ENCODE results near the gene HCFC2. TPM values are rescaled to one million over a fixed set of nuclear protein-coding genes. Genes with fewer than 3 reads are reported as not detected.

The HCFC2 gene
- total and polyA plus RNA-seq, 9 of the 15 experiments (the other 6 are each of a cell fraction or from before 2014, with no cell fraction given): 1.2 to 6.5 (median 3.8) TPM

DNA sequence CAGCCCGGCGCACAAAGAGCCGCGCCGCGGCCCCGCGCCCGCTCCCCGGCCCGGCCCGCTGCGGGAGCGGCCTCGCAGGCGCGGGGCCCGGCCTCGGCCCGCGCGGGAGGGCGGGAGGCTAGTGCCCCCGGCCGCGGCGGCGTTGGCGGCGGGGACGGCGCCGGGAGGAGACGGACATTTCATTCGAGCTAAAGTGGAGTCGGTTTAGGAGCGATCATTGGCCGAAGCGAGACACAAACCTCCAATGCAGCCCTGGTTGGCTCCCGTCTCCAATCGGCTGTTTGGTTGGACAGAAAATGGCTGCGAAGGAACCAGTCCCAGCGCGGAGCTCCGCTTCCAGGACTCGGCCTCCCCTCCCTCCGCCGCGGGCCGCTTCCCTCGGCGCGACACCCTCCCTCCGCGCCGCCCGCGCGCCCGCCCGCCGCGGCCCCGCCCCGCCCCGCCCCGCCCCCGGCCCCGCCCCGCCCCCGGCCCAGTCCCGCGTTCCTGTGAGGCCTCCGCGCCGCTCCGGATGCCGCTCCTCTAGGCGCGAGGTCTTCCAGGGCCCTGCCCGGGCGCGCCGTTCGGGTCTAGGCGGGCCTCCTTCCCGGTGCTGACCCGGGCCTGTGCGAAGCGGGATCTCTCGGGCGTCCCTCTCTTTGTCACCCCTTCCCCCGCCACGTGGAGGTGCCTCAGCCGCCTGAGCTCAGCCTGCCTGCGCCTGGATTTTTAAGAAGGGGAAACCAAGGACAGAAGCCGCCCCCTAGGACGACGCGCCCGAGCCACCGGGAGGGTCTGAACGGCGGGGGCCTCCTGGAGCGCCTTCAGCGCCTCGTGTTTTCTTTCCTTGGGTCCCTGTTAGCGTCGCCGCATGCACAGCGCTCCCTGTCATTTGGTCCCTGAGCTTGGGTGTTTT, 73.8 kb downstream of the HCFC2 start, which contains the start of gene NFYB (continued):
- TF ChIP-seq MAFG (tag; conservative IDR thresholded peaks at IDR 0.05) (no peak), NFE2L1 (tag; IDR thresholded peaks at IDR 0.05; ENCODE audit: borderline replicate concordance, low read depth) (no peak), SMARCA5 (IDR thresholded peaks at IDR 0.05) (no peak), MXD1 (CRISPR knock-in tag; IDR thresholded peaks at IDR 0.05; ENCODE audit: borderline replicate concordance, poor library complexity, severe bottlenecking) (no peak), CBX8 (IDR thresholded peaks at IDR 0.05; ENCODE audit: borderline replicate concordance, extremely low read depth, low read depth, low read length, poor library complexity, severe bottlenecking) (no peak), RCOR1 (IDR thresholded peaks at IDR 0.05; ENCODE audit: borderline replicate concordance in 1 of 2, low read depth in 2 of 2, low read length in 2 of 2) (peak in 1 of 2 experiments; percentile 51; a peak in 1 of 4 replicates), NR1H2 (CRISPR knock-in tag; IDR thresholded peaks at IDR 0.05) (0 out of 2 replicates have a peak, but pooled peaks have one; percentile 64), ZFX (CRISPR knock-in tag; IDR thresholded peaks at IDR 0.05) (peak; percentile 93), HDAC1 (IDR thresholded peaks at IDR 0.05) (no peak), ZNF232 (CRISPR knock-in tag; IDR thresholded peaks at IDR 0.05) (no peak), ZNF511 (CRISPR knock-in tag; IDR thresholded peaks at IDR 0.05) (no peak), RHOXF2B (CRISPR knock-in tag; conservative IDR thresholded peaks at IDR 0.05) (no peak), PCBP2 (IDR thresholded peaks at IDR 0.05; ENCODE audit: low read depth, low read length, poor library complexity, severe bottlenecking) (no peak), GATA2 (CRISPR knock-in tag; IDR thresholded peaks at IDR 0.05) (no peak), CHD1 (IDR thresholded peaks at IDR 0.05; ENCODE audit: low read length) (no peak), BRF1 (IDR thresholded peaks at IDR 0.05; ENCODE audit: borderline replicate concordance, extremely low read depth, insufficient read length) (no peak), ARNT (IDR thresholded peaks at IDR 0.05) (no peak), ZBTB5 (IDR thresholded peaks at IDR 0.05) (no peak), ZC3H11A (IDR thresholded peaks at IDR 0.05; ENCODE audit: low read depth, low read length) (no peak), PHF21A (IDR thresholded peaks at IDR 0.05; ENCODE audit: borderline replicate concordance, low read depth) (no peak), JUNB (CRISPR knock-in tag; conservative IDR thresholded peaks at IDR 0.05) (no peak), CC2D1A (IDR thresholded peaks at IDR 0.05) (peak; percentile 53; the same call in 1 of the 2 replicates), KDM2B (CRISPR knock-in tag; IDR thresholded peaks at IDR 0.05) (no peak), BACH1 (tag; IDR thresholded peaks at IDR 0.05) (no peak), NBN (IDR thresholded peaks at IDR 0.05; ENCODE audit: low read depth) (no peak)
